H9 (cell line): ENCODE data around the gene ASPA. TPM values are rescaled to one million over a fixed set of nuclear protein-coding genes. Genes with fewer than 3 reads are reported as not detected.

ENCODE experiments used
- DNase-seq: peaks from one replicate; pipeline ENCODE4 v3.0.0-alpha.2; 2017
- H2AFZ ChIP-seq: one replicate; pipeline ENCODE4 v1.6.1; 2013; ENCODE audit warnings: mild to moderate bottlenecking, low read length, control low read depth, moderate library complexity
- H2AK5ac ChIP-seq: 2 replicates; pipeline ENCODE4 v1.6.1; 2013; ENCODE audit warnings: low read length, control low read depth, mixed read lengths; ENCODE audit not compliant: insufficient read length
- H2BK120ac ChIP-seq: one replicate; pipeline ENCODE4 v1.6.1; 2013; ENCODE audit warnings: low read depth, mild to moderate bottlenecking, low read length, control low read depth, inconsistent platforms; ENCODE audit not compliant: poor library complexity, severe bottlenecking
- H2BK12ac ChIP-seq: 2 replicates; pipeline ENCODE4 v1.6.1; 2013; ENCODE audit warnings: low read length, control low read depth, mixed read lengths, low read depth; ENCODE audit not compliant: insufficient read length
- H2BK15ac ChIP-seq: 2 replicates; pipeline ENCODE4 v1.6.1; 2013; ENCODE audit warnings: low read depth, low read length, control low read depth
- H2BK20ac ChIP-seq: one replicate; pipeline ENCODE4 v1.6.1; 2013; ENCODE audit warnings: low read depth, mild to moderate bottlenecking, low read length, control low read depth, inconsistent platforms; ENCODE audit not compliant: poor library complexity, severe bottlenecking
- H2BK5ac ChIP-seq: 2 replicates; pipeline ENCODE4 v1.6.1; 2013; ENCODE audit warnings: low read length, control low read depth, mixed read lengths; ENCODE audit not compliant: insufficient read length
- H3K14ac ChIP-seq: 2 replicates; pipeline ENCODE4 v1.6.1; 2013; ENCODE audit warnings: low read length, control low read depth; ENCODE audit not compliant: insufficient read depth
- H3K18ac ChIP-seq: 2 replicates; pipeline ENCODE4 v1.6.1; 2013; ENCODE audit warnings: low read depth, mild to moderate bottlenecking, mixed read lengths, low read length, control low read depth; ENCODE audit not compliant: insufficient read length
- H3K23ac ChIP-seq: 2 replicates; pipeline ENCODE4 v1.6.1; 2013; ENCODE audit warnings: low read length, control low read depth, mixed read lengths, low read depth; ENCODE audit not compliant: insufficient read length
- H3K23me2 ChIP-seq: 2 replicates; pipeline ENCODE4 v1.6.1; 2013; ENCODE audit warnings: low read depth, mild to moderate bottlenecking, mixed read lengths, low read length, control low read depth; ENCODE audit not compliant: insufficient read length, poor library complexity, severe bottlenecking
- H3K27ac ChIP-seq: 2 replicates; pipeline ENCODE4 v1.5.1; 2013; ENCODE audit warnings: low read length, control low read depth, mixed read lengths, low read depth; ENCODE audit not compliant: insufficient read length
- H3K27me3 ChIP-seq: 2 replicates; pipeline ENCODE4 v1.6.1; 2013; ENCODE audit warnings: low read length, control low read depth, inconsistent platforms; ENCODE audit not compliant: insufficient read depth
- H3K4ac ChIP-seq: 2 replicates; pipeline ENCODE4 v1.6.1; 2013; ENCODE audit warnings: low read depth, mild to moderate bottlenecking, control low read depth, inconsistent platforms, low read length, moderate library complexity
- H3K4me1 ChIP-seq: 2 replicates; pipeline ENCODE4 v1.6.1; 2013; ENCODE audit warnings: low read length, control low read depth, inconsistent platforms; ENCODE audit not compliant: insufficient read depth
- H3K4me2 ChIP-seq: 2 replicates; pipeline ENCODE4 v1.6.1; 2013; ENCODE audit warnings: low read length, control low read depth, mixed read lengths; ENCODE audit not compliant: insufficient read length, insufficient read depth
- H3K56ac ChIP-seq: 2 replicates; pipeline ENCODE4 v1.6.1; 2013; ENCODE audit warnings: low read depth, mild to moderate bottlenecking, mixed read lengths, low read length, control low read depth; ENCODE audit not compliant: insufficient read length
- H3K79me1 ChIP-seq: 2 replicates; pipeline ENCODE4 v1.6.1; 2013; ENCODE audit warnings: low read depth, mild to moderate bottlenecking, moderate library complexity, low read length, control low read depth, inconsistent platforms; ENCODE audit not compliant: insufficient read depth, poor library complexity, severe bottlenecking
- H3K79me2 ChIP-seq: 2 replicates; pipeline ENCODE4 v1.6.1; 2013; ENCODE audit warnings: low read length, control low read depth, inconsistent platforms; ENCODE audit not compliant: insufficient read depth
- H3K9ac ChIP-seq: 2 replicates; pipeline ENCODE4 v1.6.1; 2013; ENCODE audit warnings: low read length, control low read depth, mixed read lengths; ENCODE audit not compliant: insufficient read length; ENCODE audit errors: extremely low read depth
- H3K9me3 ChIP-seq: one replicate; pipeline ENCODE4 v1.6.1; 2013; ENCODE audit warnings: low read depth, low read length, inconsistent platforms; ENCODE audit not compliant: control insufficient read depth
- H3T11ph ChIP-seq: one replicate; pipeline ENCODE4 v1.6.1; 2013; ENCODE audit warnings: mild to moderate bottlenecking, low read length, control low read depth, inconsistent platforms
- H4K20me1 ChIP-seq: one replicate; pipeline ENCODE4 v1.6.1; 2013; ENCODE audit not compliant: control insufficient read depth, insufficient read length, insufficient read depth
- H4K5ac ChIP-seq: 2 replicates; pipeline ENCODE4 v1.6.1; 2013; ENCODE audit warnings: low read depth, mild to moderate bottlenecking, mixed read lengths, low read length, control low read depth; ENCODE audit not compliant: insufficient read length
- H4K8ac ChIP-seq: replicated peaks from 2 replicates; pipeline ENCODE4 v1.6.1; 2013; ENCODE audit warnings: low read length, control low read depth, mixed read lengths, low read depth; ENCODE audit not compliant: insufficient read length
- H4K91ac ChIP-seq: 2 replicates; pipeline ENCODE4 v1.6.1; 2013; ENCODE audit warnings: low read depth, mild to moderate bottlenecking, moderate library complexity, mixed read lengths, low read length, control low read depth; ENCODE audit not compliant: insufficient read length
- H3K27ac Mint-ChIP-seq, 3 experiments: 2 replicates in 2 of 3; 3 replicates in 1 of 3; pipeline ENCODE4 v1.8.0; 2020 to 2021; ENCODE audit warnings: mixed read lengths in 3 of 3, mild to moderate bottlenecking in 1 of 3, moderate library complexity in 1 of 3
- H3K27me3 Mint-ChIP-seq: 2 replicates; pipeline ENCODE4 v1.8.0; 2021; ENCODE audit warnings: low read depth, mild to moderate bottlenecking, moderate library complexity, mixed read lengths
- H3K36me3 Mint-ChIP-seq, 3 experiments: 2 replicates in 2 of 3; 3 replicates in 1 of 3; pipeline ENCODE4 v1.8.0; 2020 to 2021; ENCODE audit warnings: low read depth in 3 of 3, mixed read lengths in 3 of 3; ENCODE audit not compliant: insufficient read depth in 1 of 3
- H3K4me1 Mint-ChIP-seq, 2 experiments: 2 replicates each; pipeline ENCODE4 v1.8.0; 2020; ENCODE audit warnings: mixed read lengths in 2 of 2
- H3K4me3 Mint-ChIP-seq, 2 experiments: 2 replicates in 1 of 2; 3 replicates in 1 of 2; pipeline ENCODE4 v1.8.0; 2020 to 2021; ENCODE audit warnings: mild to moderate bottlenecking in 2 of 2, mixed read lengths in 2 of 2, moderate library complexity in 1 of 2
- H3K9me3 Mint-ChIP-seq, 2 experiments: 2 replicates in 1 of 2; 3 replicates in 1 of 2; pipeline ENCODE4 v1.8.0; 2020; ENCODE audit warnings: mild to moderate bottlenecking in 2 of 2, mixed read lengths in 2 of 2, moderate library complexity in 1 of 2
- CTCF ChIP-seq: fragments of 200-600 bp; sonication (generic); conservative IDR thresholded peaks from 3 replicates; pipeline ENCODE4 v1.8.0; 2021; ENCODE audit warnings: antibody characterized with exemption, mild to moderate bottlenecking
- WGBS: extraction: QIAGEN DNeasy Blood & Tissue Kit; methylation state at CpG from one replicate; pipeline ENCODE4 v1.1.7; 2013; ENCODE audit warnings: missing lambda C conversion rate, low lambda C conversion rate, mixed read lengths; ENCODE audit not compliant: insufficient read length; ENCODE audit errors: extremely low coverage; 5-methylcytosine and 5-hydroxymethylcytosine counted together
- total RNA-seq: library from RNA; stranded (reverse); gene quantifications from 2 replicates; pipeline ENCODE4 v1.2.1, GENCODE V29; 2021

ASPA gene
- total RNA-seq, 1 experiment from 2014 or later = not detected

GRCh38 chr17:3438368-3438767 is 37.4 kb upstream of the ASPA start:
- Histone ChIP-seq H3K9me3 (no peaks in the 10 kb centered on the region), H3K79me2 (no peaks in the 10 kb centered on the region), H2BK5ac (no peak overlapping the region), H3K27me3 (no peaks in the 10 kb centered on the region), H3K4me1 (no peaks in the 10 kb centered on the region), H2BK15ac (no peak overlapping the region), H3K4ac (no peak overlapping the region), H3K23ac (no peak overlapping the region), H2BK20ac (no peak overlapping the region), H3K56ac (no peak overlapping the region), H3K14ac (no peak overlapping the region), H2AK5ac (no peak overlapping the region), H3T11ph (no peak overlapping the region), H2BK12ac (no peak overlapping the region), H3K79me1 (no peaks in the 10 kb centered on the region), H3K23me2 (no peaks in the 10 kb centered on the region), H4K20me1 (no peaks in the 10 kb centered on the region), H2BK120ac (no peak overlapping the region), H3K27ac (no peak overlapping the region), H3K9ac (no peak overlapping the region), H2AFZ (no peak overlapping the region), H4K8ac (no peak overlapping the region), H3K4me2 (no peak overlapping the region), H3K18ac (no peak overlapping the region), H4K91ac (no peak overlapping the region), H4K5ac (no peak overlapping the region)
- Mint-ChIP-seq H3K36me3 (no peaks in the 10 kb centered on the region; a peak in 1 of 7 replicates), H3K27me3 (peaks cover 2% of the 10 kb centered on the region), H3K9me3 (peaks cover 0 to 26% of the 10 kb centered on the region in 2 experiments; a peak in 2 of 5 replicates), H3K27ac (no peak overlapping the region), H3K4me1 (peaks cover 0 to 5% of the 10 kb centered on the region in 2 experiments; a peak in 1 of 4 replicates), H3K4me3 (no peak overlapping the region)
- TF ChIP-seq CTCF = no peak
- no peak for DNase-seq
- no CpG with 5 or more reads among the region's 1 CpG for WGBS
